ENCODE results near the gene OR6B3. TPM values are rescaled to one million over a fixed set of nuclear protein-coding genes. Genes with fewer than 3 reads are reported as not detected.

Gene OR6B3
- not detected for polyA plus RNA-seq

DNA sequence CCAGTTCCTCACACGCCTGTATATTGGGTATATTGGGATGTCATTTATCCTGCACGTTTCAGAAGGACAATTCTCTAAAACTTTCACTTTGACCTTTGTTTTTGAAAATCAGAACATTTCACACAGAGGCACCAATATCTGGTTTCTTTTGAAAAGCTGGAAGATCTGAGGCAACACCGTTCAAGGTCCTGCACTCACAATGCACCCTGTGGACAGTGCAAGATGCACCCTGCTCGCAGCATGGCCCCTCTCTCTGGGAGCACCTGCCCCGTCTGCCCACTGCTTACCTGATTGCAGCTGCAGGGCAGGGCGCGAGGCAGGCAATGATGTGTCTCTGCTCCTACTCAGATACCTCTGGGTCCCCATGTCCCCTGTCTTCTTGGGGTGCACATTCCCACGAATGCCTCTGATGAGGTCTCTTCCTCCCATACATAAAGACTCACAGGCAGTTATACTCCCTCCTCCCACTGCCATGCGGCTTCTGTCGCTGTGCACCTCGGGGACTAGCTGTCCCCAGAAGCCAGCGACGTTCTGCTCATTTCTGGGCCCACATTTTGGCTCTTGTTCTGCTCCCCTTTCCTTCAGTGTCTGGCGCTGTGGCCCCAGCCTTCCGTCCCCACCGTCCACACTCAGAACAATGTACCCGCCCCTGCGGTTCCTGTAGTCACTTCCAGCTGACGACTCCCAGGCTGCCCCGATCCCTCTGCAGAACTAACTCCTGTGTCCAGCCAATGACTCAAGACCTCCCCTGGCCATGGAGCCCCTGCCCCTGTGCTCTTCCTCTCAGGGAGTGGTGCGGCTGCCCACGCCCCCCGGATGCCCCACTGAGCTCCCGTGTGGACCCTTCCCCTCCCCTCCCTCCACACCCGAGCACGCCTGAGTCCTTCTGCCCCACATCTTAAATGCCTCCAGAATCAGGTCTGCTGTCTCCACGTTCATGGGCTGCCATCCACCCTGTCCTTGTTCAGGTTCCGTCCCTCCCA lies at the start of gene OR6B3:
Gene OR6B3, minus strand, starts transcription at position 349 of the 983 bp plus-strand sequence.
- no peak for DNase-seq
- H3K36me3 Mint-ChIP-seq, result no peaks in the 10 kb centered on the region
- H3K9me3 Mint-ChIP-seq, result no peaks in the 10 kb centered on the region
- H3K4me3 Mint-ChIP-seq, result no peak within 1 kb of the TSS
- no peak within 1 kb of the TSS for H3K27ac Mint-ChIP-seq
- H3K27me3 Mint-ChIP-seq (ENCODE audit: low read depth in 3 of 3), result peaks cover 1 to 26% (median 8%) of the 10 kb centered on the region in 3 donors
- no peaks in the 10 kb centered on the region for H3K4me1 Mint-ChIP-seq

GRCh38 chr2:240098349-240098748 lies 45.0 kb upstream of the OR6B3 start:
- Mint-ChIP-seq H3K27ac (no peak overlapping the region), H3K4me1 (no peaks in the 10 kb centered on the region), H3K36me3 (peaks cover 0 to 4% (median 0%) of the 10 kb centered on the region in 3 donors), H3K27me3 (ENCODE audit: low read depth in 3 of 3) (peaks cover 17 to 33% (median 22%) of the 10 kb centered on the region in 3 donors), H3K9me3 (peaks cover 0 to 7% (median under 1%) of the 10 kb centered on the region in 6 donors), H3K4me3 (no peak overlapping the region)
- no peak for DNase-seq

- Mint-ChIP-seq H3K27me3 (ENCODE audit: low read depth in 3 of 3) (peaks cover 21 to 36% (median 24%) of the 10 kb centered on the region in 3 donors), H3K36me3 (peaks cover 0 to 4% (median 0%) of the 10 kb centered on the region in 3 donors), H3K4me3 (no peak overlapping the region), H3K9me3 (peaks cover 0 to 7% (median under 1%) of the 10 kb centered on the region in 6 donors), H3K27ac (no peak overlapping the region), H3K4me1 (no peaks in the 10 kb centered on the region)
- DNase-seq, result no peak
Measured at GRCh38 chr2:240095556-240096523, 42.5 kb upstream of the OR6B3 start.

GRCh38 chr2:240089306-240089705 lies 36.0 kb upstream of the OR6B3 start:
- Mint-ChIP-seq H3K27ac (no peak overlapping the region), H3K27me3 (ENCODE audit: low read depth in 3 of 3) (peaks cover 14 to 21% (median 15%) of the 10 kb centered on the region in 3 donors), H3K9me3 (peaks cover 4 to 26% (median 14%) of the 10 kb centered on the region in 6 donors), H3K36me3 (peaks cover 0 to 7% (median 4%) of the 10 kb centered on the region in 3 donors), H3K4me3 (no peak overlapping the region), H3K4me1 (no peaks in the 10 kb centered on the region)
- DNase-seq, result no peak

GRCh38 chr2:240086563-240086962 lies 33.2 kb upstream of the OR6B3 start:
- no peak overlapping the region for H3K4me3 Mint-ChIP-seq
- no peaks in the 10 kb centered on the region for H3K4me1 Mint-ChIP-seq
- H3K27me3 Mint-ChIP-seq (ENCODE audit: low read depth in 3 of 3), result peaks cover 10 to 13% (median 11%) of the 10 kb centered on the region in 3 donors
- no peak overlapping the region for H3K27ac Mint-ChIP-seq
- peaks cover 4 to 26% (median 14%) of the 10 kb centered on the region in 6 donors for H3K9me3 Mint-ChIP-seq
- no peak for DNase-seq
- peaks cover 0 to 7% (median 4%) of the 10 kb centered on the region in 3 donors for H3K36me3 Mint-ChIP-seq

GRCh38 chr2:240078631-240079030 lies 25.3 kb upstream of the OR6B3 start:
- H3K27ac Mint-ChIP-seq, result no peak overlapping the region
- DNase-seq, result no peak
- H3K4me1 Mint-ChIP-seq, result no peaks in the 10 kb centered on the region
- peaks cover 0 to 10% (median 4%) of the 10 kb centered on the region in 3 donors for H3K36me3 Mint-ChIP-seq
- H3K27me3 Mint-ChIP-seq (ENCODE audit: low read depth in 3 of 3), result peaks cover 5 to 15% (median 6%) of the 10 kb centered on the region in 3 donors
- H3K4me3 Mint-ChIP-seq, result no peak overlapping the region
- peaks cover 6 to 35% (median 19%) of the 10 kb centered on the region in 6 donors for H3K9me3 Mint-ChIP-seq

- H3K4me3 Mint-ChIP-seq, result no peak overlapping the region
- no peak for DNase-seq
- H3K4me1 Mint-ChIP-seq, result no peaks in the 10 kb centered on the region
- H3K27me3 Mint-ChIP-seq (ENCODE audit: low read depth in 3 of 3), result peaks cover 6 to 15% (median 7%) of the 10 kb centered on the region in 3 donors
- no peak overlapping the region for H3K27ac Mint-ChIP-seq
- H3K9me3 Mint-ChIP-seq, result peaks cover 6 to 35% (median 19%) of the 10 kb centered on the region in 6 donors
- peaks cover 0 to 10% (median 4%) of the 10 kb centered on the region in 3 donors for H3K36me3 Mint-ChIP-seq
Measured at GRCh38 chr2:240077442-240077841, 24.1 kb upstream of the OR6B3 start.

- no peak overlapping the region for H3K4me3 Mint-ChIP-seq
- no peak for DNase-seq
- no peak overlapping the region for H3K27ac Mint-ChIP-seq
- H3K36me3 Mint-ChIP-seq, result peaks cover 0 to 10% (median 4%) of the 10 kb centered on the region in 3 donors
- peaks cover 2 to 16% (median 15%) of the 10 kb centered on the region in 3 donors for H3K27me3 Mint-ChIP-seq (ENCODE audit: low read depth in 3 of 3)
- peaks cover 6 to 35% (median 19%) of the 10 kb centered on the region in 6 donors for H3K9me3 Mint-ChIP-seq
- H3K4me1 Mint-ChIP-seq, result no peaks in the 10 kb centered on the region
Measured at GRCh38 chr2:240074545-240074944, 21.2 kb upstream of the OR6B3 start.

DNA sequence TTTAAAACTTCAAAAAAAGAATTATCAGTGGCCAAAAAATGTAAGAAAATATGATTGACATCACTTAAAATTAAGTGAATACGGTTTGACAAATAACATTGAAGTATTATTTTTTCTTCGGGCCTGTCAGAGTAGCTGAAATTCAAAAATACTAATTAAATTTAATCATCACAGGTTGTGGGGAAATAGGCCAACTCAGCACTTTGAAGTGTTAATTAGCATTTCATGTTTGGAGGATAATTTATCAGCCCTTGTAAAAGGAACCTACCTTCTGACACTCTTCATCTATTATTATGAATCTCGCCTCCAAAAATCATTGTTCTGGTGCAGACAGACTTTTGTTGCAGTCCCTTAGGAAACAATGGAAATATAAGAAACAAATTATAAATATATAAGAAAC lies 17.6 kb upstream of the OR6B3 start:
- no peak for DNase-seq
- peaks cover 0 to 9% (median 2%) of the 10 kb centered on the region in 6 donors for H3K9me3 Mint-ChIP-seq
- no peaks in the 10 kb centered on the region for H3K4me1 Mint-ChIP-seq
- H3K36me3 Mint-ChIP-seq, result no peaks in the 10 kb centered on the region
- H3K27me3 Mint-ChIP-seq (ENCODE audit: low read depth in 3 of 3), result peaks cover 6 to 19% (median 10%) of the 10 kb centered on the region in 3 donors
- H3K27ac Mint-ChIP-seq, result no peak overlapping the region
- H3K4me3 Mint-ChIP-seq, result no peak overlapping the region

DNA sequence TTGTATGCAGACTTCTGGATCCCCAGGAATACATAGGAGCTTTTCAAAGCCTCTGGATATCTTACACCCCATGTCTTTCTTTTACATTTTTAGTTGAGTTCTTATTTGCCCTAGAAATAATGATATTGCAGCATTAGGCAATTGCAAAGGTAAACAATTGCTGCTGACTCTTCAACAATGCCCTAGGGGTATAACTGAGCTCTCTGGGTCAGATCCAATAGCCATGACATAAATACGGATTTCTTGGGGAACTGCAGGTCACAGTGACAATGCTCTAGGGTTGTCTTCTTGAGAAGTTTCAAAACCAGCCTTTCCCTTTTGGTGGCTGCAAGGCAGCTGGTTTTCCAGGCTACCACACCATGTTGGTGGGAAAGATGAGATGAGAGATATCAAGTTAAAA lies 16.5 kb upstream of the OR6B3 start:
- no peak for DNase-seq
- peaks cover 6 to 22% (median 9%) of the 10 kb centered on the region in 3 donors for H3K27me3 Mint-ChIP-seq (ENCODE audit: low read depth in 3 of 3)
- H3K9me3 Mint-ChIP-seq, result peaks cover 0 to 4% (median 0%) of the 10 kb centered on the region in 6 donors
- no peak overlapping the region for H3K4me3 Mint-ChIP-seq
- no peaks in the 10 kb centered on the region for H3K36me3 Mint-ChIP-seq
- no peaks in the 10 kb centered on the region for H3K4me1 Mint-ChIP-seq
- no peak overlapping the region for H3K27ac Mint-ChIP-seq

DNA sequence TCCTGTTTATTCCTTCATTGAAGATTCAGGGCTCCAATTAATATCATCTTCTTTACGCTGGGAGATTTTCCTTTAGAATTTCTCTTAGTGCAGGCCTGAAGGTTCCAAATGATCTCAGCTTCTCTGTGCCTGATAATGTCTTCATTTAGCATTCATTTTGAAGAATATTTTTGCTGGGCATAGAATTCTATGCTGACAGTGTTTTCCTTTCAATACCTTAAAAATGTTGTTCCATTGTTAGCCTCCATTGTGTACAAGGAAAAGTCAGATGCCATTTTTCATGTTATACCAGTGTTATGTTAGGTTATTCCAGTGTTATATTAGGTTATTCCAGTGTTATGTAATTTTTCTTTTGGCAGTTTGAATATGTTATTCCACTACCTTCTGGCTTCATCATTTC lies 14.9 kb upstream of the OR6B3 start:
- Mint-ChIP-seq H3K27ac (no peak overlapping the region), H3K4me1 (no peaks in the 10 kb centered on the region), H3K36me3 (no peaks in the 10 kb centered on the region), H3K9me3 (peaks cover 0 to 4% (median 0%) of the 10 kb centered on the region in 6 donors), H3K27me3 (ENCODE audit: low read depth in 3 of 3) (peaks cover 6 to 27% (median 9%) of the 10 kb centered on the region in 3 donors), H3K4me3 (no peak overlapping the region)
- DNase-seq, result no peak

DNA sequence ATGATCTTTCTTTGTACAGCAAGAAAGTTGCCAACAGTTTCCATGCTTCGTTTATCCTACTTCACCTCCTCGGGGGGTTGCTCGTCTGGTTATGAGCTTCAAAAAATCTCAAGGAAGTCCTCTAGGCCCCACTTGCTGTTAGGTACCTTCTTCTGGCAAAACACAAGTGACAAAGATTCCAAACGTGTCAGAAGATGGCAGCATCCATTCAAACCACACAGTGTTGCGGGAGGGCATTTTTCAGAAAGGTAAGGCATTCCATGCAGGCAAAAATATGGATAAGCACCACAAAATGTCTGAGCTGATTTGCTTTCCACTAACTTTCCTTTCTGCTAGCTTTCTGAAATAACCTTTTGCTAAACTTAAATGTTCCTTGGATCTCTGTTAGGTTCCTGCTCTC lies 13.2 kb upstream of the OR6B3 start:
- H3K4me1 Mint-ChIP-seq, result no peaks in the 10 kb centered on the region
- H3K9me3 Mint-ChIP-seq, result peaks cover 0 to 4% (median 0%) of the 10 kb centered on the region in 6 donors
- no peaks in the 10 kb centered on the region for H3K36me3 Mint-ChIP-seq
- H3K4me3 Mint-ChIP-seq, result no peak overlapping the region
- peaks cover 6 to 25% (median 9%) of the 10 kb centered on the region in 3 donors for H3K27me3 Mint-ChIP-seq (ENCODE audit: low read depth in 3 of 3)
- no peak for DNase-seq
- H3K27ac Mint-ChIP-seq, result no peak overlapping the region

GRCh38 chr2:240064898-240065297 lies 11.6 kb upstream of the OR6B3 start:
- DNase-seq, result no peak
- Mint-ChIP-seq H3K4me3 (no peak overlapping the region), H3K9me3 (peaks cover 0 to 4% (median 0%) of the 10 kb centered on the region in 6 donors), H3K27me3 (ENCODE audit: low read depth in 3 of 3) (peaks cover 6 to 23% (median 8%) of the 10 kb centered on the region in 3 donors), H3K36me3 (no peaks in the 10 kb centered on the region), H3K4me1 (no peaks in the 10 kb centered on the region), H3K27ac (no peak overlapping the region)
